GM18505 (cell line): ENCODE measurements around the gene PIH1D2.
"Not testable (repeated sequence)": the region's sequence is repeated elsewhere in the genome, so short reads cannot be mapped to it uniquely, and the experiment has no call there.

Experiments
- ATAC-seq: cut with Tn5 transposase; IDR thresholded peaks from one replicate; pipeline ENCODE4 v1.9.1; 2021; ENCODE audit not compliant: unreplicated experiment
- POLR2A ChIP-seq: IDR thresholded peaks from 4 replicates; pipeline ENCODE4 v1.6.1; 2011; ENCODE audit warnings: borderline replicate concordance; ENCODE audit not compliant: insufficient read depth, insufficient read length; ENCODE audit errors: extremely low read depth

Gene PIH1D2, protein sequence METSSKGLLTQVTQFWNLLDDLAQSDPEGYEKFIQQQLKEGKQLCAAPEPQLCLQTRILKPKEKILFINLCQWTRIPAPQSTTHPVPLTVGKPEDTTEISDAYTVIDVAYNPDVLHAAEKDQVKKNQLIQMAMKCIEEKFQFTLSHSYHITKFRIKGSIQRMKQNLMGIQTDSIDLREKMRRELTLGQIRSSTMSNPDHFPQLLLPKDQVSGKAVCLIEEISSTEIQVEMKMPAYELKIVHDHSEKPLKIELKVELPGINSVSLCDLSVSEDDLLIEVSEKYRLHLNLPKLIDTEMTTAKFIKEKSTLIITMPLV

GRCh38 chr11:112073941-112074811 lies at the start of gene PIH1D2, which contains the start of gene NKAPD1:
TSS of gene PIH1D2 (minus strand) at chr11:112074017. CDS start at chr11:112073174, 843 bp downstream.
TSS of gene NKAPD1 (plus strand) at chr11:112074299. CDS start at chr11:112075575, 1,276 bp downstream.
- peak; percentile 84 for ATAC-seq
- peak; percentile 65 for TF ChIP-seq POLR2A

GRCh38 chr11:112123129-112123528 lies 49.3 kb upstream of the PIH1D2 start:
- no peak for TF ChIP-seq POLR2A

DNA sequence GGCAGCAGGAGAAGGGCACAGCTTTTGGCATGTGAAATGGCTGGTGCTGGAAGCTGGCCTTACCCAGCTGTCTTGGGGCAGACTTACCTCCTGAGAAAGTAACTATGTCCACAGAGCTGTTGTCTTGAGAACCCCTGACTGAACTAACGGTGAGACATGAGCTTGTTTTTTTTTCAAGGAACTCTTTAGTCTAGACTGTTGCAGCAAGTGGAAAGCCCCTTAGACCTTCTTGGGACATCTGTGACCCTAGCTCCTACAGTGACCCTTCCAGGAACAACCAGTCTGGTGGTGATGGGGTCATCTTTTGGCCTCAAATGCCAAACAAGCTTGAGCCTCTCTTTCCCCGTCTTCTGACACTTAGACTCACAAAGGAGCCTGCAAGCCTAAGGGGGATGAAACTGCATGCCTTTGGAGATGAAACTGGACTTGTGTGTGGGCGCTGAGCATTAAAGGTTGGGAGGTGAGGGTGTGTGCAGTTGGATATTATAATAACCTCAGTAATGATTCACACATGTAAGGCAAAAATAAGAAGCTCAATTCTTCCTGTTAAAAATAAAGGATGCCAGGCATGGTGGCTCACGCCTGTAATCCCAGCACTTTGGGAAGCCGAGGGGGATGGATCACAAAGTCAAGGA lies 48.3 kb upstream of the PIH1D2 start:
- no peak for ATAC-seq
- TF ChIP-seq POLR2A = no peak

More at GRCh38 chr11:112123129-112123528, 49.3 kb upstream of the PIH1D2 start:
- no peak for ATAC-seq

DNA sequence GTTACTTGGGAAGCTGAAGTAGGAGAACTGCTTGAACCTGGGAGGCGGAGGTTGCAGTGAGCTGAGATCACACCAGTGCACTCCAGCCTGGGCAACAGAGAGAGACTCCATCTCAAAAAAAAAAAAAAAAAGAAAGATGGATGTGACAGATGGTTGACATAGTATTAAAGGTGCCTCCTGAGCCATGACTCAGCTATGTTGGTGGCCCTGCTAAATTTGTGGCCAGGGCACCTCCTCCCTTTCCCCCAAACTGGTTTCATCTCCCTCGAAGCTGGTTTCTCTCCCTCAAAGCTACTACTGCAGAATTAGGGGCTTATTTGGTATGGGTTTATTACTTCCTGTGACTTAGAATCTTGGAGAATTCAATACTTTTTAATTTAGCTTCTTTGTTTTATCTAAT lies 44.4 kb upstream of the PIH1D2 start:
- ATAC-seq = no peak
- TF ChIP-seq POLR2A = no peak

DNA sequence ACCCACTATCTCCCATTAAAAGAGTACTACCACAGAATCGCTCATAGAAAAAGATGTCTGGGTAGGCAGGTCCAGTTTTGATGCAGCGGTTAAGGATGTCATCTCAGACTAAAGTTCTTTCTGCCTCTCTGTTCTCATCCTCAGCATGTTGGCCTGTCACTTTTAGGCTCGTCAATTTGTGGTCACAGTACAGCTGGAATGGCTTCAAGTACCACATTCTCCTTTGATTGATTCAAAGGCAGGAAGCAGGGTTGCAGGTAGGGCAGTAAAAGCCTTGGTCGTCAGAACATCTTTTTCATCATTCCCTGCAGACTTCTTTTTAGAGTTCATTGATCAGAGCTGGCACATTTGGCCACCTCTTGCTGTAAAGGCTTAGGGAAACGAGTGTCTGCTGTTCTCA lies 41.6 kb upstream of the PIH1D2 start:
- ATAC-seq = no peak
- TF ChIP-seq POLR2A = no peak

- ATAC-seq = no peak
- TF ChIP-seq POLR2A = no peak
Observed at GRCh38 chr11:112114460-112114859, 40.6 kb upstream of the PIH1D2 start.

DNA sequence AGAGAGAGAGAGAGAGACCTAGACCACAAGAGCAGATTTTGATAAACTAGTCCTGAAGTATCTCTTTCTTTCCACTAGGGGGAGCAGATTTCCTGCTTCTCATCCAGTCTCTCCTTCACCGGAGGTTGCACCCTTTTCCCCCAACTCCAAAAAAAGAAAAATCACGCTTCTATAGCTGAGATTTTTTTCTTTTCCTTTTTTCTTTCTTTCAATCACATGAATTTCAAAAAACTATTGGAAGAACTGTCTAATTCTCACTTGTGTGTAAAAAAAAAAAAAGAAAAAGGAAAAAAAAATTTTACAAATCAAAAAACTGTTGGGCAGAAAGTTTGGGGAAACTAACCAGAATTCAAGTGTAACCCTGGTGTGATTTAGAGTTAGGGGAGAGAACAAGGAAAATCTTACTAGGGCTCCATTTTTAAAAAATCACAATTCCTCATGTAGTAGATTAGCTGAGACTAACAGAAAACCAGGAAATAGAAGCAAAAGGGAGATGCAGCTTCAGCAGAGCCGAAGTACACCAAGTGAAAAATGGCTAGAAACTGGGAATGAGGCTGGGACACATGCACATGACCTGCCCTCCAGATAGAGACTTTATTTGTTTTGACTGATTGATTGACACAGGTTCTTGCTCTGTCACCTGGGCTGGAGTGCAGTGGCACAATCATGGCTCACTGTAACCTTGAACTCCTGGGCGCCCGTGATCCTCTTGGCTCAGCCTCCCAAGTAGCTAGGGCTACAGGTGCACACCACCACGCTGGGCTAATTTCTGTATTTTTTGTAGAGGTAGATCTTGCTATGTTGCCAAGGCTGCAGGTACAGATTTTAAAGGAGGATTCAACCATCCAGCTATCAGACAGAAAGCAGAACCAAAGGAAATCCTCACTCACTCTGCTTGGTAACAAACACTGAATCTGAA lies 40.0 kb upstream of the PIH1D2 start:
- no peak for ATAC-seq
- no peak for TF ChIP-seq POLR2A

DNA sequence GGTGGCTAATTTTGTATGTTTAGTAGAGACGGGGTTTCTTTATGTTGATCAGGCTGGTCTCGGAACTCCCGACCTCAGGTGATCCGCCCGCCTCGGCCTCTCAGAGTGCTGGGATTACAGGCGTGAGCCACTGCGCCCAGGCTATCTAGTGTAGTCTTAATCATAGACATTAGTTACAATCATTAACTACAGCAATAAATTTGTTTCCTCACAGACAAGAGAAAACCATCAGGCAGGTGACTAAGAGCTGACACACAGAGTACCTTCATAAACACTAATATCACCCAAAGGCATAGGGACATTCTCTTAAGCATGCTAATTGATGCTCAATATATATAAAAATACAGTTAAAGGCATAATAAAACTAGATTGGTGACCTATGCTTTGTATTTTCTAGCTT lies 32.3 kb upstream of the PIH1D2 start:
- ATAC-seq = no peak
- TF ChIP-seq POLR2A = no peak

DNA sequence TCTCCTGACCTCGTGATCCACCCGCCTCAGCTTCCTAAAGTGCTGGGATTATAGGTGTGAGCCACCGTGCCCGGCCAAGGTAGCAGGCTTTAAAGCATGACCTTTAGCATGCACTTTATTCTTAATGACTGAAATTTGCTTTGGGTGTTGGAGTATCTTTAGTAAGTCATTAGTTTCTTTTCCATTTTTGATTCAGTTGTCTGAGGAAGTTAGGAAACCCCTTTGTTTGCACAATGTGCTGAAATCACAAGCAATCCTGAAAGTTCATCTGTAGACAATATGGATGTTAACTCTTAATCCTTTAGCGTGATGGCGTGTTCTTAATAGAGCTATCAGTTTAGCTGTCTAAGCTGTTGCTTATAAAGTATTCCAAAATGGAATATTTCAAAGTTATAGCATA lies 29.6 kb upstream of the PIH1D2 start:
- no peak for ATAC-seq
- no peak for TF ChIP-seq POLR2A

- no peak for TF ChIP-seq POLR2A
- no peak for ATAC-seq
Observed at GRCh38 chr11:112100462-112100861, 26.6 kb upstream of the PIH1D2 start.

GRCh38 chr11:112097734-112098528 lies 24.1 kb upstream of the PIH1D2 start:
- no peak for ATAC-seq
- TF ChIP-seq POLR2A = no peak

- TF ChIP-seq POLR2A = no peak
- no peak for ATAC-seq
Observed at GRCh38 chr11:112096194-112096593, 22.4 kb upstream of the PIH1D2 start.

DNA sequence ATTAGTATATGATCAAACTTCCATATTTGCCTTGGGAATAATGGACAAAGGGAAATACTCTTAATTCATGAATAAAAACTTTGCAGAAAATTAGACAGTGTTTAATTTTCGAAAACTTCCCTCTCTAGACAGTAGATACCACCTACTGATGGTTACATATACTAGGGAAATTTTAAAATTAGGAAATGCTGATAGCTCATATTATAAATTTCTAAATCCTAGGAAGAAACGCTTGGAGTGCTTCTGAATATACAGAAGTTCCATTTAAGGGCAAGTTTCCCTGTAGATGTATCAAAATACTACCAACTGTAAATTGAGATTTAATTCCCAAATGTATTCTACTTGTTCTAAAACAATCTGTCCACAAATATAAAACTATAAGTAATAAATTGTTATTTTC lies 21.5 kb upstream of the PIH1D2 start:
- ATAC-seq = not testable (repeated sequence)
